ENCODE measurements around the gene BRAP. TPM values are rescaled to one million over a fixed set of nuclear protein-coding genes. Genes with fewer than 3 reads are reported as not detected.
"Not testable (repeated sequence)": the region's sequence is repeated elsewhere in the genome, so short reads cannot be mapped to it uniquely, and the experiment has no call there.

The BRAP gene
- total RNA-seq (2021; fragmentation: NEBNext Ultra II Directional; extraction: Animal tissue kit (Norgen Biotek cat#: 25700)) = 10 to 100 TPM; 15.0 to 19.5 (median 17.8) TPM
- long read RNA-seq, full-length matches to known transcripts = 23 of 38 reads
- long read RNA-seq, partial matches to known transcripts = 7 of 38 reads
- long read RNA-seq, other reads (novel, unspliced or antisense) = 8 of 38 reads

GRCh38 chr12:111685811-111686573 lies at the start of gene BRAP, which contains the start of gene ACAD10:
Gene BRAP, minus strand, starts transcription at chr12:111685956. Its CDS starts 164 bp downstream, at chr12:111685792.
Gene ACAD10, plus strand, starts transcription at chr12:111686053. Its CDS starts 6,657 bp downstream, at chr12:111692710.
- no peaks in the 10 kb centered on the region for H3K27me3 Mint-ChIP-seq (ENCODE audit: insufficient read depth)
- H3K4me3 Mint-ChIP-seq = peak within 1 kb of the TSS; percentile 99
- peak; percentile 93 for DNase-seq
- H3K27ac Mint-ChIP-seq = peak within 1 kb of the TSS; percentile 93
- peaks cover 30% of the 10 kb centered on the region for H3K4me1 Mint-ChIP-seq (ENCODE audit: low read depth)
- no peaks in the 10 kb centered on the region for H3K9me3 Mint-ChIP-seq
- TF ChIP-seq CTCF (IDR thresholded peaks at IDR 0.05) = no peak
- H3K36me3 Mint-ChIP-seq (ENCODE audit: low read depth) = peaks cover 4% of the 10 kb centered on the region

GRCh38 chr12:111733340-111733915 lies 47.7 kb upstream of the BRAP start:
- DNase-seq = no peak
- peaks cover 5% of the 10 kb centered on the region for H3K36me3 Mint-ChIP-seq (ENCODE audit: low read depth)
- no peak for TF ChIP-seq CTCF (IDR thresholded peaks at IDR 0.05)
- H3K4me3 Mint-ChIP-seq = no peak overlapping the region
- no peaks in the 10 kb centered on the region for H3K4me1 Mint-ChIP-seq (ENCODE audit: low read depth)
- H3K27me3 Mint-ChIP-seq (ENCODE audit: insufficient read depth) = no peaks in the 10 kb centered on the region
- no peak overlapping the region for H3K27ac Mint-ChIP-seq
- H3K9me3 Mint-ChIP-seq = no peaks in the 10 kb centered on the region

- H3K9me3 Mint-ChIP-seq = no peaks in the 10 kb centered on the region
- DNase-seq = no peak
- H3K27ac Mint-ChIP-seq = no peak overlapping the region
- no peaks in the 10 kb centered on the region for H3K27me3 Mint-ChIP-seq (ENCODE audit: insufficient read depth)
- no peak overlapping the region for H3K4me3 Mint-ChIP-seq
- TF ChIP-seq CTCF (IDR thresholded peaks at IDR 0.05) = no peak
- no peaks in the 10 kb centered on the region for H3K4me1 Mint-ChIP-seq (ENCODE audit: low read depth)
- H3K36me3 Mint-ChIP-seq (ENCODE audit: low read depth) = peaks cover 5% of the 10 kb centered on the region
Measured at GRCh38 chr12:111732786-111733185, 47.0 kb upstream of the BRAP start.

GRCh38 chr12:111730420-111730819 lies 44.7 kb upstream of the BRAP start:
- H3K27me3 Mint-ChIP-seq (ENCODE audit: insufficient read depth) = no peaks in the 10 kb centered on the region
- no peaks in the 10 kb centered on the region for H3K9me3 Mint-ChIP-seq
- no peak overlapping the region for H3K27ac Mint-ChIP-seq
- no peaks in the 10 kb centered on the region; the same call in 1 of the 2 replicates for H3K36me3 Mint-ChIP-seq (ENCODE audit: low read depth)
- DNase-seq = no peak
- no peak overlapping the region for H3K4me3 Mint-ChIP-seq
- no peaks in the 10 kb centered on the region for H3K4me1 Mint-ChIP-seq (ENCODE audit: low read depth)
- TF ChIP-seq CTCF (IDR thresholded peaks at IDR 0.05) = no peak

GRCh38 chr12:111728795-111729194 lies 43.0 kb upstream of the BRAP start:
- Mint-ChIP-seq H3K4me1 (ENCODE audit: low read depth) (no peaks in the 10 kb centered on the region), H3K4me3 (no peak overlapping the region), H3K27me3 (ENCODE audit: insufficient read depth) (no peaks in the 10 kb centered on the region), H3K27ac (no peak overlapping the region), H3K36me3 (ENCODE audit: low read depth) (no peaks in the 10 kb centered on the region; the same call in 1 of the 2 replicates), H3K9me3 (no peaks in the 10 kb centered on the region)
- DNase-seq = no peak
- TF ChIP-seq CTCF (IDR thresholded peaks at IDR 0.05) = no peak

GRCh38 chr12:111723646-111724360 lies 38.0 kb upstream of the BRAP start:
- not testable (repeated sequence) for H3K27me3 Mint-ChIP-seq (ENCODE audit: insufficient read depth); H3K4me1 Mint-ChIP-seq (ENCODE audit: low read depth); DNase-seq

More at GRCh38 chr12:111723646-111724360, 38.0 kb upstream of the BRAP start:
- H3K9me3 Mint-ChIP-seq; H3K27ac Mint-ChIP-seq; H3K36me3 Mint-ChIP-seq (ENCODE audit: low read depth); H3K4me3 Mint-ChIP-seq: not testable (repeated sequence)

Data from HFFc6 (cell line).